HG03108 (cell line): ENCODE measurements around the gene GIN1.

Source experiments
- ATAC-seq: cut with Tn5 transposase; IDR thresholded peaks from one replicate; pipeline ENCODE4 v1.9.1; 2021; ENCODE audit warnings: moderate library complexity; ENCODE audit not compliant: unreplicated experiment

The GIN1 gene

GRCh38 chr5:103037673-103038455 lies 82.1 kb downstream of the GIN1 start:
- ATAC-seq, result no peak

DNA sequence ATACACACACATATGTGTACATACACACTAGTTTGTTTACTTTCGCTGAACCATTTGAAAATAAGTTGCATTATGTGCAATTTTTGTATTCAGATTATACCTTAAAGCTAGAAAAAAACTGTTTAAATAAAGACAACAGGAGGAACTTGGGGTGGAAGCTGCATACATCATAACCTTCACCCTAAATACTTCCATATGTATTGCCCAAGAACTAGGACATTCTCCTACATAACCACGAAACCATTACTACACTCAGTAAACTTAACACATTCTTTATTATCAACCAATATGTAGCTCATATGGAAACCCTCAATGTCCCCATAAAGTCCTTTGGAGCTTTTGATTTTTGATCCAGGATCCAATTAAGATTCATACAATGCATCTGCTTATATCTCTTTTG lies 83.3 kb downstream of the GIN1 start:
- ATAC-seq, result no peak
